22Rv1 (cell line): ENCODE results near the gene KCNH4.

ENCODE experiments used
- H3K27ac ChIP-seq: fragments of 450-650 bp; 2 replicates; pipeline ENCODE4 v1.5.1; 2017
- CTCF ChIP-seq: fragments of 450-650 bp; IDR thresholded peaks from 2 replicates; pipeline ENCODE4 v1.5.1; 2017; ENCODE audit warnings: mild to moderate bottlenecking
- ZFX ChIP-seq: fragments of 450-650 bp; IDR thresholded peaks from 2 replicates; pipeline ENCODE4 v1.6.1; 2017; ENCODE audit warnings: antibody characterized with exemption, borderline replicate concordance

The KCNH4 gene

GRCh38 chr17:42116705-42117396 is 64.1 kb downstream of the KCNH4 start:
- no peak overlapping the region; the same call in 1 of the 2 replicates for H3K27ac ChIP-seq
- TF ChIP-seq ZFX = no peak
- TF ChIP-seq CTCF = peak; percentile 84

GRCh38 chr17:42114118-42114517 is 66.8 kb downstream of the KCNH4 start:
- no peak overlapping the region for H3K27ac ChIP-seq
- no peak for TF ChIP-seq ZFX
- TF ChIP-seq CTCF = no peak

DNA sequence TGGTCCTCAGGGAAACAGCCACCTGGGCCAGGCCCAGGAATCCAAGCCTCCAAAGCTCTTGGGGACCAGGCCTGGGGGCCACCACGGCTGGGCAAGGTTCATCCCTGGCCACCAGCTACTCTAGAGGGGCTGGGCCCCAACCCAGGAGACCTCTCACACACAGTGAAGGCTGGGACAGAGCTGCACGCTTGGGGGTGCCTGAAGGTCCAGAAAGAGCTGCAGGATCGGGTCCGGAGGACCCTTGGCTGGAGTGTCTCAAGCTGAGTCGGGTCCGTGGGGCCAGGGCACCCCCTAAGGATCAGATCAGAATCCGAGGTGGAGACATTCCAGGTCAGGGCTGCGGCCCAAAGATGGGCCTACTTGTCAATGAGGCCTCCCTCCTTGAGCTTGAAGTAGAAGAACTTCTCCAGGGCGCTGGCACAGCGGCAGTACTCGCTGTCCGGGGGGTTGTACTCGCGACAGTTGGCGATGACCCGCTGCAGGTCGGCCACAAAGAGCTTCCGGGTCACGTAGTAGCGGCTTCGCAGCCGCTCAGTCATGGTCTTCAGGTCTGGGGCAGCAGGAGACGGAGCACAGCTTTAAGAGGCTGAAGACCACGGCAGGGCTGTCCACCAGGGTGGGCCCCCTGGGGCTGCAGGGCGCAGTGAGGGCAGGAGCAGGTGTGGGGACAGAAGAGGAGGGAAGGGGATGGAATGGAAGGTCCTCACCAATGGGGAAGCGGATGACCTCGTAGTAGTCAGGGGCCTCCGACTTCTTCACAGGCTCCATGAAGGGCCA is 67.5 kb downstream of the KCNH4 start:
- peak overlapping the region; percentile 73 for H3K27ac ChIP-seq
- TF ChIP-seq ZFX = no peak
- no peak for TF ChIP-seq CTCF

DNA sequence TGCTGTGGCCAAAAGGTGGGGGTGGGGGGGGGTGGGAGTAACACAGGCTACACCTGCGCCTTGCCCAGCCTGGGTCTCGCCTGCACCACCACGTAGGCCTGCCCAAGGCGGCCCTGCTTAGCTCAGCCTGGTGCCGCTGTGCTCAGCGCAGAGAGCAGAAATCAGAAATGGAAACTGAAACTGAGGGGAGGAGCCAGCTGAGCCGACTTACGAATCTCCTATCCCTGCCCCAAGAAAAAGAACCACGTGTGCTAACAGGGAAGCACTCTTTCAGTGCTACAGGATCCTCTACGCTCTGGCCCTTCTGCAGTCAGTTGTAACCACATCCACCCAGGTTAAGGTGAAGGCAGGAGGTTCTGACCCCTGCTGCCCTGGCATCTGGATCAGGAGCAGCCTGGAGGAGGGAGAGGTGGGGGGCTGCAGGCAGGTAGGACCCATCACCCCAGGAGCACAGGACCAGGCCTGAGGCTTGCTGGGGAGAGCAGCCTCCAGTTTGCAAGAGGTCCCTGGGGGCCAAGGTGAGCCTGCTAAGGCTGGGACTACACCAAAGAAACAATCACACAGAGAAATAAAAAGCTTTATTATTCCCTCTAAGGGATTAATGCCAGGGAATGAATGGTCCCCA is 68.3 kb downstream of the KCNH4 start, which contains the start of gene DHX58:
TSS of gene DHX58 (minus strand) at position 163 of the 625 bp plus-strand sequence. CDS start 822 bp downstream, outside the sequence.
- peak within 1 kb of the TSS; percentile 73 for H3K27ac ChIP-seq
- no peak for TF ChIP-seq CTCF
- no peak for TF ChIP-seq ZFX

GRCh38 chr17:42111871-42112551 is 68.9 kb downstream of the KCNH4 start:
- TF ChIP-seq ZFX (no peak), CTCF (no peak)
- H3K27ac ChIP-seq = peak overlapping the region; percentile 73

DNA sequence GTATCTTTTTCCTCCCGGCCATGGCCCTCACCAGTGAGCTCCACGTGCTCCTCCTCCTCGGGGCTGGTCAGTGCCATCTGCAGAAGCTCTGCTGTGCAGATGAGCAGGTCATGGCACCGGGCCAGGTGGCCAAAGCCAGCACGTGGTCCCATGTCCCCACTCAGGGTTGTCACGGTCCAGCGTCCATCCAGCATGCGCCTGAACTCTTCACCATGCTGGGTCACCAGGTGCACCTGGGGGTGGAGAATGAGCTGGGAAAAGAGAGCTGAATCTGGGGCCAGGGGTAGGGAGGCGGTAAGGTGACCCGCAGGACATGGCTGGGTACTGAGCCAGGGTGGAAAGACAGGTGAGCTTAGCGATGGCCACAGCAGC is 69.7 kb downstream of the KCNH4 start:
- no peak overlapping the region for H3K27ac ChIP-seq

More for the DNA sequence above, 69.7 kb downstream of the KCNH4 start:
- TF ChIP-seq CTCF (no peak), ZFX (no peak)
